GM19324 (cell line): Measurements from ENCODE around the gene PACRG.

Experiments used
- ATAC-seq: cut with Tn5 transposase; IDR thresholded peaks from one replicate; pipeline ENCODE4 v1.9.1; 2021; ENCODE audit warnings: mild to moderate bottlenecking, moderate library complexity; ENCODE audit not compliant: unreplicated experiment, low FRiP score

The PACRG gene

GRCh38 chr6:162709431-162709830, 18.3 kb upstream of the PACRG start:
- ATAC-seq: no peak

DNA sequence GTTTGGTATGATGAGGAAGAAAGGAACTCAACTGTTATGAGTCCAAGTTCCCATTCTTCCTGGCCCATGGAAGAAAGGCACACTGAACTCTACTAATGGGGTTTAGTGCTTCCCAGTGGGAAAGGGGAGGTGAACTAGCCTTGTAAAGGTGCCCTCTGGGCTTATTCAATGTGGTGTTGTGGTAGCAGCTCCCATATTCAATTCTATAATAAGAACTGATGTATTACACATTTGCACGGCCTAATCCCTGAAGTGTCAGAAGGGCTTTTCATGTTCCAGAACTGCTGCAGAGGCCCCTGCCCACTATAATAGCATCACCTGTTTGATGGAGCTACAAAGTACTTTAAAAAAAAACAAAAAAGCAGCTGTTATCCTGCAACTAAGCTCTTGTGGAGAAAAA, 17.4 kb upstream of the PACRG start:
- ATAC-seq: no peak

DNA sequence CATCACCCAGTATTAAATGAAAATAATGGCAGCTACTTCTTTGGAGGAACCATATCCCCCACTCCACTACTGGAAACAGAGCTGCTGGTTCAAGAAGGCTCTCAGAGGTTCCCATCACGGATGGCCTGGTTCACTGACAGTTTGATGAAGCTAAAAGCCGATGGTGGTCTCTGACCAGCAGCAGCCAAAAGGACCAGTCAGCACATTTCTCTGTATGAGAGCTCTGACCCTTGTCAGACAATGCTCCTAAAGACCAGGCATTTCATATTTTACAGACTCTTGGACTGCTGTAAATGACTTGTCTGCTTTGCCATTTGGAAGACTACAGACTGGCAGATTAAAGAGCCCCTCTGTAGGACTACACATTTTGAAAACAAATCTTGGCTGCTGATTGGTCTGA, 16.8 kb upstream of the PACRG start:
- no peak for ATAC-seq

DNA sequence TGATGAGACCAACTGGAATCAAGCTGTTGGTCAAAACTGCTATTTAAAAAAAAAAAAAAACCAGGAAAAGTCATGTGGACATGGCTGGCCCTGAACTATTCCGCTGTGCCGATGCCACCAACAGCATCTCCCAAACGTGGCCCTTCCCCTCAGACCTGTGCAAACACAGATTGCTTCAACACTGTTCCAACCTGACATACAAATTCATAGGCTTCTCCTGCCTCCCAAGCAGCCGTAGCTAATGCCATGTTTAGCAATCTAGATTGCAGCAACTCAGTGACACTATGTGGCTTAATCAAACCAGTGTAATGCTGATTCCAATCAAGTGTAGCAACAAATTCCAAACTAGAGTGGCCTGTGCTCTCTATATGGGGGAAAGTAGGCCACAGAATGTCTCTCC, 16.4 kb upstream of the PACRG start:
- ATAC-seq: no peak

- no peak for ATAC-seq
Measured at GRCh38 chr6:162712694-162713093, 15.1 kb upstream of the PACRG start.

DNA sequence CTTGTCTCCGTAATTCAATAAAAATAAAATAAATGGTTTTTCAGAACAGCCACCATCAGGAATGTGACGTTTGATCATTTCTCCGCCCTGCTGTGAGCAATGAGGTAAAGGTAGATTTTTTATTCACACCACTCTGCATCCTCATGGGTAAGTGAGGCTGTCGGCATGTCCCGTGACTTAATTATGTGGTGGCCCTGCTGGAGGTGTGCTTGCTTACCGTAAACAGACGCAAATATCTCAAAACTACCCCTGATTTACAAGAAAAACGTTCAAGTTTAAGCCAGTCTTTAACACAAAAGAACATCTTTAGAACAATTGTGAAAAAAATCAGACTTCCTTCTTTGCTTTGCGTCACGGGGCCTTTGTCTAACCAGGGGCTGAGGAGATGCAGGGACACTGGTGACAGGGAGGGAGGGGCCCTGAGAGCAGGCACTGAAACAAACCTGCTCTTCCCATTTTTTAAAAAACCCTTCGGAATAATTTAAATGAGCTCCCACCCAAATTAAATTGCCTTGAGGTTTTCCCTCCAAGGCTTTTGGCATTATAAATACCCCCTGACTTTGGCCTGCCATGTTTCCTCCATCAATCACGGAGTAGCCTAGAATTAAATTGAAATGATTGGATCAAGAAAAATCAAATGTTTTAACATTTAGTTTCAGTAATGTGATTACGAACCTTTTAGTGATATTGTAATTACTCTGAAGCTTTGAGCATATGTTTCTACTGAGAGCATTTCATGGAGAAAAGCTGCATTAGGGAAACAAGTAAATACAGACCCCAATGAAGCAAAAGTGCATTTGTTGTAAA, 13.6 kb upstream of the PACRG start:
- no peak for ATAC-seq

DNA sequence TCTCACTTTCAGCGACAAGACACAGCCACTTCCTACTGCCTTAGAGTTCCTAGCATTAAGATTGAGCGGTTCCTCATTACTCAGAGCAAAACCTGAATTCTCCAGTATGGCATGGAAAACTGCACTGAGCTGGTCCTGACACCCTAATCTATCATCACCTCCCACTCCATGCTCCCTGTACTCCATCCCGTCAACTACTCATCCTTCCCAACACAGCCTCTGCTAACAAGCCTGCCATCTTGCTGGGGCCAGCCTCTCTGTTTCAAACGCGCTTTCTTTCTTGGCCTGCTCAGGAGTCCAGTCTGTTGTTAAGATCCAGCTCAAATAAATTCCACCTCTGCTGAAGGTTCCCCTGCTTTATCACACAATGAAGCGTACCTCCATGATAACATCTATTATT, 12.2 kb upstream of the PACRG start:
- ATAC-seq: no peak

- ATAC-seq: no peak
Measured at GRCh38 chr6:162719528-162719927, 8.2 kb upstream of the PACRG start.

GRCh38 chr6:162721404-162721687, 6.4 kb upstream of the PACRG start:
- no peak for ATAC-seq

- no peak for ATAC-seq
Measured at GRCh38 chr6:162722226-162722625, 5.5 kb upstream of the PACRG start.

GRCh38 chr6:162722633-162723032, 5.1 kb upstream of the PACRG start:
- ATAC-seq: no peak

GRCh38 chr6:162726947-162727321, 840 bp upstream of the PACRG start:
- ATAC-seq: no peak

- ATAC-seq: no peak
Measured at GRCh38 chr6:162728197-162728596, 423 bp downstream of the PACRG start.

GRCh38 chr6:162728706-162729105, 932 bp downstream of the PACRG start:
- ATAC-seq: no peak

DNA sequence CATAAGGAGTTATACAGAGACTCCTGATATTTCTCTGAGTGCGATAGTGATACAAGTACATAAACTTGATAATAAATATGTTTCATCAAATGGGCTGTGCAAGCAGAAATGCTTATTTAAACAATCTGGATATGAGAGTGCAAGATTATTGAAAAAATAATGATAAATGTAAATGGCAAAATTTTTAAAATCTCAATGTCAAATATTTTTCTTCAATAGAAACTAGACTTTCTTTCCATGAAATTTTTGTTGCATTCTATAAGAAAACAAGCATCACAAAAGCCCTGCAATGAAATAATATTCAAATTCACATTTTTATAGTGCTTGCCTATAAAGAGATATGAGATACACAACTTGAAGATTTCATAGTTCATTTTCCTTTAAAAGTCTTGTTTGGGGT, 2.7 kb downstream of the PACRG start:
- ATAC-seq: no peak

DNA sequence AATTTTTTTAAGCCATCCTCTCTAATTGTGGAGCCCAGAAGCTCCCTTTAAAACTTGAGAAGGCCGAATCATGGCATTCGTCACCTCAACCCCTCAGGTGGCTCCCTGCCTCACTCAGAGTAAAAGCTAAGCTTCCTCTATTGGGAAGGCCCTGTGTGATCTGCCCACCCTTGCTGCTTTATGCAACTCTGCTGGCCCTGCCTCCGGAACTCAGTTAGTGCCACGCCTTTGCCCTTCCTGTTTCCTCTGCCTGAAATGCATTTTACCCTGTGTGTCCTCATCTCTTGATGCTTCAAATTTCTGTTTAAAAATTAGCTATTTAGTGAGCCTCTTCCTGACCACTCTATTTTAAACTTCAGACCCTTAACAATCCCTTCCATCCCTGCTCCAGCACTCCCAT, 5.7 kb downstream of the PACRG start:
- no peak for ATAC-seq

DNA sequence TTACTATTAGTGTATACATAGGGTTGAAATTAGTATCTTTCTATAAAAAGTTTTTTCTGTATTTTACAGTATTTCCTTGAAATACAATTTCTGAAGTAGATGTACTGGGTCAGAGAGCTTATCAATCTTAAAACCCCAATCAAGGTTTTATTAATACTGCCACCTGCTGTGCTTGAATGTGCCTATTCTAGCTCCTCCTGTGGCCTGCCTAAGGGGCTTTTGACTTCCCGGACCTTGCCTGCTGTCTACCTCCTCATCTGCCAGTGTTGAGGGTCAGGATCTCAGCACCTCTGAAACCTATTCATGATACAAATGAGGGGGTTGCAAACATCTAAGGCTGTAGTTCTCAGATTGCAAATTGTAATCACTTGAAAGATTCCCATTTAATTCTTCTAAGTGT, 9.2 kb downstream of the PACRG start:
- ATAC-seq: no peak

GRCh38 chr6:162750776-162751175, 23.0 kb downstream of the PACRG start:
- ATAC-seq: no peak

GRCh38 chr6:162751211-162751859, 23.6 kb downstream of the PACRG start:
- no peak for ATAC-seq

DNA sequence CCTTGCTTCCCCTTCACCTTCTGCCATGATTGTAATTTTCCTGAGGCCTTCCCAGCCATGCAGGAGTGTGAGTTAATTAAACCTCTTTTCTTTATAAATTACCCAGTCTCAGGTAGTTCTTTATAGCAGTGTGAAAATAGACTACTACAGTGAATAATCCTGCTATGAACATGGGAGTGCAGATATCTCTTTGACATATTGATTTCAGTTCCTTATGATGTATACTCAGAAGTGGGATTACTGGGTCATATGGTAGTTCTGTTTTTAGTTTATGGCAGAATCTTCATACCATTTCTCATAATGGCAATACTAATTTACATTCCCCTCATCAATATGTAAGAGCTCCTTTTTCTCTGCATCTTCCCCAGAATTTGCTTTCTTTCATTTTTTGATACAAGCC, 26.0 kb downstream of the PACRG start:
- no peak for ATAC-seq

- no peak for ATAC-seq
Measured at GRCh38 chr6:162770136-162770535, 42.4 kb downstream of the PACRG start.

DNA sequence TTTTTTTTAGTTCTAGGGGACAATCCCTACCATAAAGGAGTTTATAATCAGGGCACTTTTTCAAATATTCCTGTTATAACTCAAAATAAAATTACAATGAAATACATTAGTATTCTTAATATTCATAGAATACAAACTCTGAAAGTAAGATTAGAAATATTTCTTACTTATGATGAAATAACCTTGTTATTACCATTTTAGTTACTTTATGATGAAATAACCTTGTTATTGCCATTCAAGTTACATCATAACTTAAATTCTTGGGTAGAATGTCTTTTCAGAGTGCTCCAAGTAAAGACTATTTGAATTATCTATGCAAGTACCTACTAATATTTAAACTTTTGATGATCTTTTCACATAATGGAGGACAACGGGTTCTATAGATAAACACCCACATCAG, 43.2 kb downstream of the PACRG start:
- ATAC-seq: no peak

DNA sequence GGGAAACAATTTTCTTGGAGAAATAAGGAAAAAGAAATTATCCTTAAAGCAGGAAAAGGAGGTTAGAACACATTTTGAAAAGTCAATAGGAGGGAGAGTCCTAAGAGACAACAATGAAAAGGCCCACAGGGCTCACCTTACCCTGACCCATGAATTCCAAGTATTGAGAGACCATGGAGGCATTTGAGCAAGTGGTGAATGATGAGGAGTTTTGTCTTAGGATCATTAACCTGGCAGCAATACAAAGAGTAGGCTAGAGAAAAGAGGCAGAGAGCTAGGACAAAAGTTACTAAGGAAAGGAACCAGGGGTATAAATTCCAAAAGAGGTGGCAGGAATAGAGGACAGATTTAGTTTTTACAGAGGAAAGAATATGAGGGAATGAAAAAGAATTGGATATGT, 44.7 kb downstream of the PACRG start:
- no peak for ATAC-seq
